Vagina (tissue), 2 donors: ENCODE data around the gene E2F1. TPM values are rescaled to one million over a fixed set of nuclear protein-coding genes. Genes with fewer than 3 reads are reported as not detected.

Experiments
- DNase-seq, 2 donors: peaks; one replicate each; pipeline ENCODE4 v3.0.0-alpha.2; 2017; ENCODE audit errors: extremely low spot score in 2 of 2
- H3K27ac ChIP-seq: fragments of 200-600 bp; sonication (generic); one replicate; pipeline ENCODE4 v1.5.1; 2019
- H3K27me3 ChIP-seq: fragments of 200-600 bp; sonication (generic); one replicate; pipeline ENCODE4 v1.5.1; 2019
- H3K36me3 ChIP-seq, 2 donors: fragments of 200-600 bp; sonication (generic); one replicate each; pipeline ENCODE4 v1.5.1; 2017 to 2019
- H3K4me1 ChIP-seq: fragments of 200-600 bp; sonication (generic); one replicate; pipeline ENCODE4 v1.5.1; 2019
- H3K4me3 ChIP-seq, 2 donors: fragments of 200-600 bp; sonication (generic); 1 replicate in 1 of 2; 2 replicates in 1 of 2; pipeline ENCODE4 v1.5.1; 2016 to 2019
- H3K9me3 ChIP-seq: fragments of 200-600 bp; sonication (generic); one replicate; pipeline ENCODE4 v1.5.1; 2019
- CTCF ChIP-seq, 3 experiments: fragments of 450-650 bp in 2 of 3; fragments of 200-600 bp in 1 of 3; sonication (generic) in 1 of 3; IDR thresholded peaks; one replicate each; pipeline ENCODE4 v1.5.1; 2017 to 2019; ENCODE audit warnings: antibody characterized with exemption in 3 of 3, mild to moderate bottlenecking in 2 of 3, moderate library complexity in 2 of 3
- POLR2A ChIP-seq, 2 donors: fragments of 450-650 bp; IDR thresholded peaks; one replicate each; pipeline ENCODE4 v1.6.1; 2017; ENCODE audit warnings: antibody characterized with exemption in 2 of 2, mild to moderate bottlenecking in 2 of 2, moderate library complexity in 2 of 2
- POLR2AphosphoS5 ChIP-seq, 2 donors: sonication (generic); formaldehyde crosslinking; IDR thresholded peaks; one replicate each; pipeline ENCODE4 v1.9.0; 2017; ENCODE audit warnings: antibody characterized with exemption in 2 of 2, mild to moderate bottlenecking in 2 of 2, low read depth in 1 of 2; ENCODE audit not compliant: insufficient read depth in 1 of 2
- intact Hi-C: fragments of 100-400 bp; cut with DNase I; formaldehyde crosslinking; loops from one replicate; pipeline ENCODE4 v1.15.1; 2023
- total RNA-seq: library from RNA; depleted of rRNA; stranded (reverse); fragments of >200 nt; gene quantifications from one replicate; pipeline ENCODE4 v1.2.3, GENCODE V29; 2016

E2F1 gene
- total RNA-seq, 1 donor from 2014 or later = 0.49 TPM

- Histone ChIP-seq H3K27me3 (no peaks in the 10 kb centered on the region), H3K4me3 (no peak overlapping the region), H3K36me3 (peaks cover 0 to 15% of the 10 kb centered on the region in 2 donors), H3K27ac (no peak overlapping the region), H3K9me3 (no peaks in the 10 kb centered on the region), H3K4me1 (peaks cover 25% of the 10 kb centered on the region)
- no peak for DNase-seq
- intact Hi-C loops = loop anchor here (10.0 kb wide), 1 partner anchor 180 kb away; no protein-coding TSS in a partner anchor
- no peak for TF ChIP-seq CTCF (IDR thresholded peaks at IDR 0.05)
- TF ChIP-seq POLR2AphosphoS5 (IDR thresholded peaks at IDR 0.05; ENCODE audit: insufficient read depth in 1 of 2, low read depth in 1 of 2) = no peak
- no peak for TF ChIP-seq POLR2A (IDR thresholded peaks at IDR 0.05)
Measured at GRCh38 chr20:33654680-33655161, 31.5 kb downstream of the E2F1 start.

GRCh38 chr20:33653900-33654596, 32.1 kb downstream of the E2F1 start:
- H3K4me1 ChIP-seq = peaks cover 32% of the 10 kb centered on the region
- no peaks in the 10 kb centered on the region for H3K27me3 ChIP-seq
- no peak for TF ChIP-seq CTCF (IDR thresholded peaks at IDR 0.05)
- no peak for TF ChIP-seq POLR2A (IDR thresholded peaks at IDR 0.05)
- TF ChIP-seq POLR2AphosphoS5 (IDR thresholded peaks at IDR 0.05; ENCODE audit: insufficient read depth in 1 of 2, low read depth in 1 of 2) = no peak
- DNase-seq = no peak
- peak overlapping the region in 1 of 2 donors; percentile 19 for H3K4me3 ChIP-seq
- peaks cover 0 to 8% of the 10 kb centered on the region in 2 donors for H3K36me3 ChIP-seq
- no peak overlapping the region for H3K27ac ChIP-seq
- intact Hi-C loops = loop anchor here (10.0 kb wide), 1 partner anchor 179 kb away; no protein-coding TSS in a partner anchor
- H3K9me3 ChIP-seq = no peaks in the 10 kb centered on the region

GRCh38 chr20:33653218-33653899, 32.8 kb downstream of the E2F1 start:
- TF ChIP-seq POLR2AphosphoS5 (IDR thresholded peaks at IDR 0.05; ENCODE audit: insufficient read depth in 1 of 2, low read depth in 1 of 2) (peak in 1 of 2 donors; percentile 53), POLR2A (IDR thresholded peaks at IDR 0.05) (no peak), CTCF (IDR thresholded peaks at IDR 0.05) (peak; percentile 52 to 80 (median 58))
- H3K36me3 ChIP-seq = peaks cover 0 to 5% of the 10 kb centered on the region in 2 donors
- no peak for DNase-seq
- peak overlapping the region; percentile 21 for H3K27ac ChIP-seq
- H3K4me1 ChIP-seq = peaks cover 39% of the 10 kb centered on the region
- no peaks in the 10 kb centered on the region for H3K9me3 ChIP-seq
- no peaks in the 10 kb centered on the region for H3K27me3 ChIP-seq
- intact Hi-C loops = loop anchor here (10.0 kb wide), 1 partner anchor 179 kb away; no protein-coding TSS in a partner anchor
- H3K4me3 ChIP-seq = peak overlapping the region; percentile 19 to 21

- Histone ChIP-seq H3K27me3 (no peaks in the 10 kb centered on the region), H3K9me3 (no peaks in the 10 kb centered on the region), H3K4me3 (no peak overlapping the region), H3K36me3 (no peaks in the 10 kb centered on the region), H3K4me1 (peaks cover 50% of the 10 kb centered on the region), H3K27ac (no peak overlapping the region)
- intact Hi-C loops = loop anchor here (10.0 kb wide), 1 partner anchor 177 kb away; no protein-coding TSS in a partner anchor
- TF ChIP-seq POLR2A (IDR thresholded peaks at IDR 0.05) (no peak), POLR2AphosphoS5 (IDR thresholded peaks at IDR 0.05; ENCODE audit: insufficient read depth in 1 of 2, low read depth in 1 of 2) (no peak), CTCF (IDR thresholded peaks at IDR 0.05) (no peak)
- no peak for DNase-seq
Measured at GRCh38 chr20:33651562-33652048, 34.6 kb downstream of the E2F1 start.
